ENCODE results near the gene IL11RA.

The IL11RA gene

DNA sequence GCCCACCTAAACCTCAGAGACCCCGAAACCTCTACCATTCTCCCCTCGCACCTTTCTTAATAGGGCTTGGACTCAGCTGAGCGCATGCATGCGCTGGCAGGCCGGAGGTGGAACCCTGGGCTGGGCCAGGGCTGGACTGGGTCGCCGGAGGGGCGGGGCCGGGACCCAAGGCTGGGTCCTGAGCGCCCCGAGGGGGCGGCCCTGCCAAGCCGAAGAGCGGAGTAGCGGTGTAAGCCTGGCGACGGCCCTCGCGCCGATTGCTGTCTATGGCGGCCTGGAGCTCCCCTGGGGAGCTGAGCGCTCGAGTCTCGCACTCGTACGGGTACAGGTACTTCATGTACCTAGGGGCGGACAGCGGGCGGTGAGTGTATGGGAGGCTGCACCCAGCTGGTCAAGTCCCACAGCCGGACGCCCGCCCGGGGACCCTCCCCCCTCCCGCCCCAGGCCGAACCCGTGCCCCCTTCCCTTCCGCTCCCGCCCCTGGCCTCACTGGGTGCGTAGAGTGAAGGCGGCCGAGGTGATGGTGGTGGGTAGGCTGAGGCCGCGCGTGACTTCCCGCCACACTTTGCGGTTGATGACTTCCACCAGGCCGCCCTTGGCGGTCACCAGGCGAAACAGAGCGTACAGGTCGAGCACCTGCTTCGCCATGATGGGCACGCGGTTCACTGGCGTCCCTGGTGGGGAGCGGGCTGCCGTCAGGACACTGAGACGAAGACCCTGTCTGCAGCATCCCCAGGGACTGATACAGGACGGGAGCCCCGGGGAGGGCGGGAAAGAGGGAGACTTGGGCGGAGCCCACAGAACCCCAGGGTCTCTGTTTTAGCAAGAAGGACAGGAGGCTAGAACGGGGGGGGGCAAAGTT lies 28.4 kb upstream of the IL11RA start:
- H3K4me3 ChIP-seq (ENCODE audit: low read depth, low read length) = no peak overlapping the region
- TF ChIP-seq, protein P1, sequence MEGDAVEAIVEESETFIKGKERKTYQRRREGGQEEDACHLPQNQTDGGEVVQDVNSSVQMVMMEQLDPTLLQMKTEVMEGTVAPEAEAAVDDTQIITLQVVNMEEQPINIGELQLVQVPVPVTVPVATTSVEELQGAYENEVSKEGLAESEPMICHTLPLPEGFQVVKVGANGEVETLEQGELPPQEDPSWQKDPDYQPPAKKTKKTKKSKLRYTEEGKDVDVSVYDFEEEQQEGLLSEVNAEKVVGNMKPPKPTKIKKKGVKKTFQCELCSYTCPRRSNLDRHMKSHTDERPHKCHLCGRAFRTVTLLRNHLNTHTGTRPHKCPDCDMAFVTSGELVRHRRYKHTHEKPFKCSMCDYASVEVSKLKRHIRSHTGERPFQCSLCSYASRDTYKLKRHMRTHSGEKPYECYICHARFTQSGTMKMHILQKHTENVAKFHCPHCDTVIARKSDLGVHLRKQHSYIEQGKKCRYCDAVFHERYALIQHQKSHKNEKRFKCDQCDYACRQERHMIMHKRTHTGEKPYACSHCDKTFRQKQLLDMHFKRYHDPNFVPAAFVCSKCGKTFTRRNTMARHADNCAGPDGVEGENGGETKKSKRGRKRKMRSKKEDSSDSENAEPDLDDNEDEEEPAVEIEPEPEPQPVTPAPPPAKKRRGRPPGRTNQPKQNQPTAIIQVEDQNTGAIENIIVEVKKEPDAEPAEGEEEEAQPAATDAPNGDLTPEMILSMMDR (IDR thresholded peaks at IDR 0.05; ENCODE audit: low read depth, low read length, missing control alignments) = no peak
- in situ Hi-C loops (cut with HindIII; ENCODE audit: low sequenced_read_pairs) = no loop called here
- no peak for DNase-seq (ENCODE audit: low read depth)

DNA sequence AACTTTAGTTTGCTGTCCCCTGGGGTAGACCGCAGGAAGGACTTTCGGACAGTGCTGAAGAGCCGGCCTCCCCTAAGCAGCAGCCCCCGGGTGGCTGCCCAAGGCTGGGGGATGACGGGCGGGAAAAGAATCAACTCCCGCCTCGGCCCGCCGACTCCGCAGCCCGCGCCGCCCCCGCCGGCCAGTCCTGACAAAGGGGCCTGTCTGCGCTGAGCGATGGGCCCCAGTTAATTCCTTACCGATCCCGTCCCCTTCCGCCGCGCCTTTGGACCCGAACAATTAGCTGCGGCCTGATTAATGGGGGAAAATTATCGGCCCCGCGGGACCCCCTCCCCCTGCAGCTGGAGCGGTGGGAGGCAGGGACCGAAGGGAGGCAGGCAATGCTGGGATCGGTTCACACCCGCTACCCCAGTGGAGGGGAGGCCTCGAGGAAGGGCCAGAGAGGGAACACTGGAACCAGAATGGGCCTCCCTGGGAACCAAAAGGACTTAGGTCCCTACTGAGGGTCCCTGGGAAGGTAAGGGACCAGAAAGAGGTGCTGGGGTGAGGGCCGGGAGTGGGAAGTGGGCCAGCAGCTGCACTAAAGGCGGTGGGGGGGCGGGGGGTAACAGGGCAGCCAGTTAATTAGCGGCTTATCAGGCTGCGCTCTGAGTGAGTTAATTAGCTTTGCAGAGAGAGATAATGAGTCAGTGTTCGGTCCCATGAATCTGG lies 27.4 kb upstream of the IL11RA start:
- in situ Hi-C loops (cut with HindIII; ENCODE audit: low sequenced_read_pairs) = loop anchor here (5.0 kb wide), 1 partner anchor 42 kb away; no protein-coding TSS in a partner anchor
- DNase-seq (ENCODE audit: low read depth) = no peak
- TF ChIP-seq, protein P1 (IDR thresholded peaks at IDR 0.05; ENCODE audit: low read depth, low read length, missing control alignments) = no peak
- H3K4me3 ChIP-seq (ENCODE audit: low read depth, low read length) = no peak overlapping the region

DNA sequence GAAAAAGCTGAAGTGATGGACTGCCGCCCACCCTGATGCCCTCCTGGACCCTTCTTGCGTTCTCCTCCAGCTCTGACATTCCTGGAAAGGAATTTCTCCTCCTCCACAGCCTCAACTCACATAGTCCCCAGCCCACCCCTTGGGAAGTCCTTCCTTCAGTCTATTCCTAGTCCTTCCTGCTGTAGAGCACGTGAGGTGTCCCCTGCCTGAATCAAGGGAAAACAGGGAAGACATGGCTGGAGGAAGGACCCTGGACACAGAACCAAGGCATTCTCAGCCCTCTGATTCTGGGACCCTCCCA lies 26.8 kb upstream of the IL11RA start:
- TF ChIP-seq, protein P1 (IDR thresholded peaks at IDR 0.05; ENCODE audit: low read depth, low read length, missing control alignments) = no peak
- DNase-seq (ENCODE audit: low read depth) = no peak
- H3K4me3 ChIP-seq (ENCODE audit: low read depth, low read length) = no peak overlapping the region
- in situ Hi-C loops (cut with HindIII; ENCODE audit: low sequenced_read_pairs) = loop anchor here (5.0 kb wide), 1 partner anchor 43 kb away; no protein-coding TSS in a partner anchor

DNA sequence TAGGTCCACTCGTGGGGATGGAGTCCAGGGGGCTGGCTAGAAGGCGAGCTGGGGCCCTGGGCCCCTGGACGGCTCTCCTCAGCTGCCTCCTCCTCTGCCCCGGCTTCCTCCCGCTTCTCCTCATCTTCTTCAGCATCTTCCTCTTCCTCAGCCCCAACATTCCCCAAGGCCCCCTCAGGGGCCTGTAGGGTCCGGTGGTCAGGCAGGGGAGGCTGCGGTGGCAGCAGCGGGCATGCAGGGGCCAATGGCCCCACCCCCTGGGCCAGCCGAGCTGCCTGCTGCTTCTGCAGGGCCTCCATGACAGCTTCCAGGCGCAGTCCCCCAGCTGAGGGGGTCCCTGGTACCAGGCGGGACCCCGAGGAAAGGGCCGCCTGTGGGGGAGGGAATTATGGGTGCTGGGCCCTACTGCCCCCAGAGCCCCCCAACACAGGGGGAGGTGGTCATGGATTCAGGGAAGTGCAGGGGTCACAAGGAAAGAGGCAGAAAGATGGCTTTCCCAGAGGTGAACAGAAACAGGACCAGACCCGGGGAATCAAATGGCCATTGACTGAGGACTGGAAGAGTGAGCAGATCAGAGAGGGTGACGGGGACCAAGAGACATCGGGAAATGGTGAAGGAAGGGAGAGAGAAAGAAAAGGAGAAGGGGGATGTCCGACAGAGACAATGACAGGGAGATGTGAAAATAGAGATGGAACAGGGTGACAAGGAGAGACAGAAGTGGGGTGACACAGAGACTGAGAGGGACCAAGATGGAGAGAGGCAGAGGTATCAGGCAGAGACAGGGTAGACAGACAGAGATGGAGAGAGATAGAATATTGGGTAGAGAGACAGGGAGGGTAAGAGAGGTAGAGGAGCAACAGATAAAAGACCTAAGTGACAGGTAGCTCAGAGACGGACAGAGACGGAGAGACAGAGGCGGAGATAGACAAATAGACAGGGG lies 24.0 kb upstream of the IL11RA start:
- H3K4me3 ChIP-seq (ENCODE audit: low read depth, low read length) = peak overlapping the region; percentile 25
- TF ChIP-seq, protein P1 (IDR thresholded peaks at IDR 0.05; ENCODE audit: low read depth, low read length, missing control alignments) = no peak
- no peak for DNase-seq (ENCODE audit: low read depth)
- in situ Hi-C loops (cut with HindIII; ENCODE audit: low sequenced_read_pairs) = loop anchor here (5.0 kb wide), 1 partner anchor 46 kb away; no protein-coding TSS in a partner anchor

DNA sequence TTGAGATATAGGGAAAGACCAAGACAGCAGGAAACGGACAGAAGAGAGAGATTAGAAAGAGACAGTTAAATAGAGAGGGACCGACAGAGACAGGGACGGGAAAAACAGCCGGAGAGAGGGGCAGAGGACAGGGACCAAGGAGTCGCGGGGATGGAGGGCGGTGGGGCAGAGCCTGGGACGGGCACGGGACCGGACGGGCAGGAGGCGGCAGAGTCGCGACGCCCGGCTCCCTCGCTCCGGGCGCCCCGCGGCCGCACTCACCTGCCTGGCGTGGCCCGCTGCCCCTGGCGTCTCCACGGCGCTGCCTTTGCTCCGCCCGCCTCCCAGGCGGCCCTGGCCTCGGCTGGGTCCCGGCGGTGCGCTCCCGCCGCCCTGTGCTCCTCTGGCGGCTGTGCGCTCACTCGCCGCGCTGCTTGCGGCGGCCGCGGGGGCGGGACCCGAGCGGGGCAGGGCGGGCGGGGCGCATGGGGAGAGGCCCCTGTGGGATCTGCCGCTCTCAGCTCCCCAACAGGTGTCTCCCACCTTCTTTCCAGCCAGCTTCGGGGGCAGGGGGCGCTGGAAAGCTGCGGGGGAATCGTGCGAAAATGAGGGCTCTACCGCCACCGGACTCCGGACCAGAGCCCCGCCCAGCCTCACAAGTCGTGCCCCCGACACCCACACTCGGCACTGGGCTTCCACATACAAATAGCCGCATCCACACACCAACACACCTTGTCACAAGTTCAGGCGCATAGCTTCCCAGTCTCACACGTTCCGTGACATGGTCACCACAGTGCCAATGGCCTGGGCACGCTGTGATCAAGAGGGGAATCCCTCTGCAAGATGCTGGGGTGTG lies 23.1 kb upstream of the IL11RA start, which contains the start of gene ARID3C:
TSS of gene ARID3C (minus strand) at position 411 of the 835 bp plus-strand sequence. CDS start 1,052 bp downstream, outside the sequence.
- peak within 1 kb of the TSS; percentile 25 for H3K4me3 ChIP-seq (ENCODE audit: low read depth, low read length)
- no peak for DNase-seq (ENCODE audit: low read depth)
- TF ChIP-seq, protein P1 (IDR thresholded peaks at IDR 0.05; ENCODE audit: low read depth, low read length, missing control alignments) = no peak
- in situ Hi-C loops (cut with HindIII; ENCODE audit: low sequenced_read_pairs) = loop anchor here (5.0 kb wide), 1 partner anchor 47 kb away; no protein-coding TSS in a partner anchor

Measured in astrocyte of the cerebellum (primary cell).